C4-2B (cell line): ENCODE results near the gene PRKCA.
"Not testable (repeated sequence)": the region's sequence is repeated elsewhere in the genome, so short reads cannot be mapped to it uniquely, and the experiment has no call there.

Experiments used
- H3K27ac ChIP-seq: fragments of 450-650 bp; 2 replicates; pipeline ENCODE4 v1.5.1; 2017
- ZFX ChIP-seq: fragments of 450-650 bp; IDR thresholded peaks from 2 replicates; pipeline ENCODE4 v1.6.1; 2017
- TF ChIP-seq, protein P1 (sequence below): fragments of 450-650 bp; conservative IDR thresholded peaks from 2 replicates; pipeline ENCODE4 v1.5.1; 2017; ENCODE audit warnings: mild to moderate bottlenecking

Gene PRKCA

DNA sequence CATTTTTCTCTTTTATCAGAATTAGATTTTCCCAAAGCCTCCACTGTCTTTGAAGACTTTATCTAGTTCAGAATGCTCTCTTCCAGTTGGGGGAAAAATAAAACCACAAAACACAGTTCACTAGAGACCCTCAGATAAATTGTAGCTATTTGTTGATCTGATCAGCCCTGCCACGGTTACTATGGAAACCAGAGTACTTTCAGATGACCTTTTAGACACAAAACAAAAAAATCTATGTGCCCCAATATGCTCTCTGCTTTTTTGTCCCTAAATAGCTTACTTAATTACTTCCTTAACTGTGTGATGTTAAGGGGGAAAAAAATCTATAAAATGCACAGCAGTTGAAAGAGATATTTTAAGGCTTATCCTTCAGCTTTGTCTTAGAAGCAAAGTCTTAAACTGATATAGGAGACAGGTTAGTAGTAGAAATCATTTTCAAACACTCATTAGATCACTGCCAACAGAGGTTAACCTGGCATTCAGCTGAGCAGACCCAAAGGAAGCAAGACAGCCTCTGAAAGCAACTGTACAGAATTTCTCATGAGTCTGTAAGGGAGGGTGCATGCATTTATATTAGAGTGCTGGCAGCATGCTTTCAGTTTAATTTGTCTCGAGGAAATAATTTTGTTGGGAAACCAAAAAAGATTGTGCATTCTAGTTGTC lies 402.6 kb downstream of the PRKCA start:
- H3K27ac ChIP-seq: no peak overlapping the region
- TF ChIP-seq, protein P1, sequence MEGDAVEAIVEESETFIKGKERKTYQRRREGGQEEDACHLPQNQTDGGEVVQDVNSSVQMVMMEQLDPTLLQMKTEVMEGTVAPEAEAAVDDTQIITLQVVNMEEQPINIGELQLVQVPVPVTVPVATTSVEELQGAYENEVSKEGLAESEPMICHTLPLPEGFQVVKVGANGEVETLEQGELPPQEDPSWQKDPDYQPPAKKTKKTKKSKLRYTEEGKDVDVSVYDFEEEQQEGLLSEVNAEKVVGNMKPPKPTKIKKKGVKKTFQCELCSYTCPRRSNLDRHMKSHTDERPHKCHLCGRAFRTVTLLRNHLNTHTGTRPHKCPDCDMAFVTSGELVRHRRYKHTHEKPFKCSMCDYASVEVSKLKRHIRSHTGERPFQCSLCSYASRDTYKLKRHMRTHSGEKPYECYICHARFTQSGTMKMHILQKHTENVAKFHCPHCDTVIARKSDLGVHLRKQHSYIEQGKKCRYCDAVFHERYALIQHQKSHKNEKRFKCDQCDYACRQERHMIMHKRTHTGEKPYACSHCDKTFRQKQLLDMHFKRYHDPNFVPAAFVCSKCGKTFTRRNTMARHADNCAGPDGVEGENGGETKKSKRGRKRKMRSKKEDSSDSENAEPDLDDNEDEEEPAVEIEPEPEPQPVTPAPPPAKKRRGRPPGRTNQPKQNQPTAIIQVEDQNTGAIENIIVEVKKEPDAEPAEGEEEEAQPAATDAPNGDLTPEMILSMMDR: no peak
- TF ChIP-seq ZFX: no peak

DNA sequence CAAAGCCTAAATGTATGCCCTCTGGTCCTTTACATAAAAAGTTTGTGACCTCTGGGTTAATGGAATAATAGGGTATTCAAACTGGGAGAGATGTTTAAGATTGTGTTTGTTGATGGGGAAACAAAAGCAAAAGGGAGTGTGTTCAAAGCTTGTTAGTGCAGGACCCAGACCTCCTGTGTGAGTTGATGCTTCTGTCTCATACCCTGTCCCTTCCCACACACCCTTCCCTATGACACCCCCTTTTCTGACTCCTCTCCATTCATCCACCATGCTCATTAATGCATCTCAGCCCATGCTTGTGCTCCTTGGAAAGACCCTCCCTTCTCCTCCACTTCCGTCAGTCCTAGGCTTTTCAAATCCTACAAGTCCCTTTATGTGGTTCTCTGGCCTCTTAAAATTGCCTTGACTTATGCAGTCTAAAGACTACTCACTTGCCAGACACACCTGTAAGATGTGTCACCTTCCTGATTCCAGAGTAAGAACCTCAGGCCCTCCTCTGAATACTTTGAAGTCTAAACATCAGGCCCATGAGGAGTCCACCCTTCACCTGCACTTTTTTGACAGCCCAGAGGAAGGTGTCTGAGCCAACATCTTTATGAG lies 404.5 kb downstream of the PRKCA start:
- no peak overlapping the region for H3K27ac ChIP-seq
- no peak for TF ChIP-seq ZFX
- TF ChIP-seq, protein P1: no peak

DNA sequence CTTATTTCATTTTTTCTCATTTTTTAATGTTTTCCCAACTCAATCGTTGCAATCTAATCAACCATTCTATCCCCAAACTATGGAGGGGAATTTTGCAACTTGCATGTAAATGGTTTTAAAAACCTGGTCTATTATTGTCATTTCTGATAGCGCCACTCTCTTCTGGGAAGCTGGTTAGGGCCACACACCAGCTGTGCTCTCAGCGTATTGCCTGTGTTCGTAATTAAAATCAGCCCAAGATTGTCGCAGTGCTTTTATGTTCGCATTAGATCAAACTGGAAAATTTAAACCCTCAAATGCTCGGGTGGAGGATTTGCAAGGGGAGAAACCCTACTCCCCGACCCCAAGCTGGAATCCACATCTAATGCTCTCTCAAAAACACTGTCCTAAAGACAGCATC lies 409.0 kb downstream of the PRKCA start:
- no peak for TF ChIP-seq ZFX
- TF ChIP-seq, protein P1: no peak
- no peak overlapping the region for H3K27ac ChIP-seq

DNA sequence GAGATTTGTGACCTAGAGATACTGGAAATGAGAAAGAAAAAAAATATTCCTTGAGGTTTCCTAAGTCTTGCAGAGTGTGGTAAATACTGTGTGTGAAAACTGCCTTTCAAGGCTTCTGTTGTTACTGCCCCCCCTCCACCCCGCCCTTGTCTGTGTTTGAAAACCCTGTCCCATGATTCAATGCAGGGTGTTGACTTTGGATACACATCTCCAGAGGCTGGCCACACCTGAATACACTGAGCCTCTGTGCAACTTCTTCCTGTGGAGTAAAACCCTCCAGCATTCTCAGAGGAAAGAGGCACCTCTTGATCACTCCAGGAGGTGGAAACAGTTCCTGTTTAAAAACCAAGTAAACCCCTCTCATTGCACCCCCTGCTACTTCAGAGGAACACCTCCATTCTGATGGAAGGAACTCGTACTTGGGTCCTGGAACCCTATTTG lies 409.5 kb downstream of the PRKCA start:
- H3K27ac ChIP-seq: no peak overlapping the region
- no peak for TF ChIP-seq ZFX
- TF ChIP-seq, protein P1: no peak

DNA sequence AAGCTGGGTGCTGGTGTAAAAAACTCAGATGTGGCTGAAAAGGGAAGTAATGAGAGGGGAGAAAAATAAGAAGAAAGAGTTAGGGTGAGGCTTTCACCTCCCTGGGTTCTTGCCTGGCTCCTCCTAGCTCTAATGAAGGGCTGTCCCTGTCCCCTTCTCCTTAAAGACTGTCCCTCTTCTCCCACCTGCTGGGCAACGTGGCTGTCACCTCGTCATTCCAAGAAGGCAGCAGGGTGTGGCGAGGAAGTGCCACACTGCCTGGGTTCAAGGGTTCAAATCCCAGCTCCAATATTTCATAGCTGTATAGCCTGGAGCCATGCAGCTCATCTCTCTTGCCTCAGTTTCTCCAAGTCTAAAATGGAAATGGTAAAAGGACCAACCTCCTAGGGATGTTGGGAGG lies 410.0 kb downstream of the PRKCA start:
- TF ChIP-seq ZFX: no peak
- TF ChIP-seq, protein P1: no peak
- H3K27ac ChIP-seq: no peak overlapping the region

DNA sequence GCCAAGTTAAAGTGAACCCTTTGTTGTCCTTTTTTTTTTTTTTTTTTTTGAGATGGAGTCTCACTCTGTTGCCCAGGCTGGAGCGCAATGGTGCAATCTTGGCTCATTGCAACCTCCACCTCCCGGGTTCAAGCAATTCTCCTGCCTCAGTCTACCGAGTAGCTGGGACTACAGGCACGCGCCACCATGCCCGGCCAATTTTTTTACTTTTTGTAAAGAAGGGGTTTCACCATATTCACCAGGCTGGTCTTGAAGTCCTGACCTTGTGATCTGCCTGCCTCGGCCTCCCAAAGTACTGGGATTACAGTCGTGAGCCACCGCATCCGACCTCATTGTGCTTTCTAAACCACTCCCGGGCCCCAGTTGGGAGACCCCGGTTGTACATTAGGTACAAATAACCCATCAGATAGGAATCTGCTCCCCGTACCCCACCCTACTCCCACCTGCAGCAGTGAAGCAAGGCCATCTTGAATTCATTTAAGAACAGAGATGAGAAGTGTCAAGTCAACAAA lies 410.7 kb downstream of the PRKCA start:
- not testable (repeated sequence) for H3K27ac ChIP-seq

DNA sequence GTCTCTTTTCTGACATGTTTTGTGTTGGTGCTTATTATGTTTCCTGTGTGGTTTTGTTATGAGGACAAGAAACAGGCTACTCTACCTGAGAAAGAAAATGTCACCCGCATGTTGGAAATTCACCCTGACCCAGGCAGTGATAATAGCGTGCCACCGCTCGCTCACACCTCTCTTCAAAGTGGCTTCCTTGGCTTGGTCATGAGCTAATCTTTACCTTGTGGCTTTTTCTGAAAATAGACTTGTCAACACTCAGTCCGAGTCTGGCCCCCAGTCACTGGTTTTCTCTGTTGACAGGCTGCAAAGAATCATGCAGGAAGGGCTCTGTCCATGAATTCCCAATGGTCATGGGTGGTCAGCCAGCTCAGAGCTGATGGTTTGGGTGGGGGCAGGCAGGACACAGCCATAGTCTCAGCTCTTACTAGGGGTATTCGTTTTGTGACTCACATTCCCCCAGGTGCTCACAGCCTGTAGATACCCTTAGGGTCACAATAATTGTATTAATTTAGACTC lies 411.2 kb downstream of the PRKCA start:
- H3K27ac ChIP-seq: no peak overlapping the region
- TF ChIP-seq ZFX: no peak
- TF ChIP-seq, protein P1: no peak
